ENCODE measurements around the gene RAB3GAP2.

DNA sequence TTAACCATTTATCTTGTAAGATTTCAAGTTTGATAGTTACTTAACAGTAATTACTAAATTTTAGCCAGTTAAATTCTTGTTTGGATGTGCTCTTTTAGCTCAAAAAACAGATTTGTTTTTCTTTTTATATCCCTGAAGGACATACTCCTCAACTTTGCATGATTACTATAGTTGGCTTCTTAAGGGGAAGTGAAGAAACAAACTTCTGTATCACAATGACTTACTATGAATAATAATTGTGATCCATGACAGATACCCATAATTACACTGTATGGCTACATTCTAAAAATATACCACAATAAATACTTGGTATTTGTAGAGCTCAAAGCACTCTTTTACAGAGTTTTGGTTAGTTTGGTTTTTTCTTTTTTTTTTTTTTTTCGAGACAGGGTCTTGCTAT lies 122.5 kb downstream of the RAB3GAP2 start:
- no peak for TF ChIP-seq CTCF (IDR thresholded peaks at IDR 0.05)
- TF ChIP-seq, protein P1, sequence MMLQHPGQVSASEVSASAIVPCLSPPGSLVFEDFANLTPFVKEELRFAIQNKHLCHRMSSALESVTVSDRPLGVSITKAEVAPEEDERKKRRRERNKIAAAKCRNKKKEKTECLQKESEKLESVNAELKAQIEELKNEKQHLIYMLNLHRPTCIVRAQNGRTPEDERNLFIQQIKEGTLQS (CRISPR knock-in tag; conservative IDR thresholded peaks at IDR 0.05): no peak
